Measurements from ENCODE around the gene TRAIP.
A peak's percentile ranks its signal among the peaks of the same experiment; 100 is the strongest.

TRAIP gene

DNA sequence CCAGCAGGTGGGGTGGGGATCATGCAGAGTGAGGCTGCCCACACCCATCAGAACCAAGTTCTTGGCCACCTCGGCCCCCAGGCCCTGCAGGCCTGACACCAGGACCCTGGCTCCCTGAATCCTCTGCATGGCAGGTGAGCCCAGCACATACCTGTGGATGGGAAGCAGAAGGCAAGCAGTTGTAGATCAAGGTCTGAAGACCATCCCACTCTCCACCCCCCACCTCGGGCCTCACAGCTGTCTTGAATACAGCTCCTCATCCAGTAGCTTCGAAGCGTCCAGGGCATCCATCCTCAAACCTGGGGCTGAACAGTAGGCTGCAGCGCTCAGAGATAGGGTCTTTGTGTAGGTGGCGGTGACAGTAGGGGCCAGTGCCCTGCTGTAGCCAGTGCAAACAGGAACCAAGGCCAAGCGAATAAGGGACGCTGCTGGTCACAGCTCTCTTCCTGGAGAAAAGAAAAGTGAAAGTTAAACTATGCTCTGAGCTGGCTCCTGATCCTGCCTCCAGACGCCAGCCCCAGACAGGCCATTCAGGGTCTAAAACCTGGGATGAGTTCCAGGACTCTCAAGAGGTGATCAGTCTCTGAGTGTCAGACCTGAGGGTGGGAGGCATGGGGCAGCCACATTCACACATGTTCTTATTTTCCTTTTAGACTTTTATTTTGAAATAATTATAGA lies 42.7 kb downstream of the TRAIP start, which contains the start of gene UBA7:
TSS of gene UBA7 (minus strand) at position 457 of the 678 bp plus-strand sequence. CDS start at position 291, 166 bp downstream.
- DNase-seq: peak; percentile 93

DNA sequence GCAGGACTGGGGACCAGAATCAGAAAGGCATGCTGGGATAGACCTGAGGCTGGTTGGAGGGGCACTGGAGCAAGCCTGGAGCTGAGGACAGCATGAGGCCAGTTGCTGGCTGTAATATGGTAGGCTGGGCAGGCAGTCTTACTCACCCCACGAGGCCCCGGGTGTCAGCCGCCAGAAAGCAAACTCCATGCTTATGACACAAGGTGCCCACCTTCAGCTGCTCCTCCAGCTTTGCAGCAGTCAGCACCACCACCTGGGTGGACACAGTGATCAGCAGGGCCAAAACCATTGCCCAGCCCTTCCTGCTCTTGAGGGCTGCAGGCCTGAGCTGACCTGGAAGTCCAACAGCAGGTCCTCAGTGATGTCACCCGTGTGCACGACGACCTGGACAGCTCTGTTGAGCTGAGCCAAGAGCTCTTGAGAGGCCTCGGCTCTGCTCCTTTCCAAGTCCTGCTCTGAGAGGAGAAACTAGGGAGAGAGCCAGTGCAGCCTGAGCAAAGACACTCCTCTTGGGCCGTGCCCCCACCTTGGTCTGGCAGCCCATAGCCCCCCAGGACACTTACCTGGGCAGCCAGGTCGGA lies 43.4 kb downstream of the TRAIP start:
- no peak for DNase-seq

- peak; percentile 45 for DNase-seq
Observed at GRCh38 chr3:49807431-49808114, 48.8 kb downstream of the TRAIP start.

- DNase-seq: no peak
Observed at GRCh38 chr3:49806850-49807249, 49.5 kb downstream of the TRAIP start.

DNA sequence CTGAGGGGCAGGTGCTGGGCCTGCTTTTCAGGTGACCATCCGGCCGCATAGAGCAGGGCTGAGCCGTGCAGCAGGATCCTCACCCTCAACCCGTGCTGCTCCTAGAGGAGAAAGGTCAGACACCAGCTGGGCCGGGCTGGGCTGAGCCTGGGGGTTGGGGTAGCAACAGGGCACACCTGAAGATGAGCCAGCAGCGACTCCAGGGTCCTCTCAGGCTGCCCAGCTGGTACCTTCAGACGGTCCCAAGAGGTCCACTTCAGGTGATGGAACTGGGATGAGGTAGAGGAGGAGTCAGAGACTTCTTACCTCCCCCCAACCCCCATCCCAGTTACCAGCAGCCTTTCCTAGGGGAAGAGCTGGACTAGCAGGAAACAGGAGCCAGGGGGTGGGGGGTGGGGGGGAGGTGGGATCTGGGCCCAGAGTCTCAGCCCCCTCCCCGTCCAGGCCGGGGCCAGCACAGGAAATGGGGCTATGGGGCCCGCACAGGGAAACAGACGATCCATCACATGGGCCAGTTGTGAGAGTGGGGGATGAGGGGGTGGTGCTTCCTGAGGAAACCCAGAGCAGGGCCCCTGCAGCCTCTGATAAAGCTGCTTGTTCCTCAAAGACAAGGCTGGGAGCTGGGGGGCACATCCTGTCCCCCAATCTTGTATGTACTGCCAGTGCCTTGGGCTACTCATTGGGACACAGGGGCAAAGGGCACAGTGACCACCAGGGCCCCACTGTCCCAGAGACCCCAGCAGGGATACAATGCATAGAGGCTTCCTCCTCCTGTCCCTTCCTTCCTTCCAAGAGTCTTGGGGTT lies 50.3 kb downstream of the TRAIP start:
- peak; percentile 88 for DNase-seq

- DNase-seq: peak; percentile 98
Observed at GRCh38 chr3:49805367-49805782, 51.0 kb downstream of the TRAIP start.

GRCh38 chr3:49804141-49805041 lies 52.0 kb downstream of the TRAIP start:
- no peak for DNase-seq

- peak; percentile 60 for DNase-seq
Observed at GRCh38 chr3:49803465-49804140, 52.8 kb downstream of the TRAIP start.

DNA sequence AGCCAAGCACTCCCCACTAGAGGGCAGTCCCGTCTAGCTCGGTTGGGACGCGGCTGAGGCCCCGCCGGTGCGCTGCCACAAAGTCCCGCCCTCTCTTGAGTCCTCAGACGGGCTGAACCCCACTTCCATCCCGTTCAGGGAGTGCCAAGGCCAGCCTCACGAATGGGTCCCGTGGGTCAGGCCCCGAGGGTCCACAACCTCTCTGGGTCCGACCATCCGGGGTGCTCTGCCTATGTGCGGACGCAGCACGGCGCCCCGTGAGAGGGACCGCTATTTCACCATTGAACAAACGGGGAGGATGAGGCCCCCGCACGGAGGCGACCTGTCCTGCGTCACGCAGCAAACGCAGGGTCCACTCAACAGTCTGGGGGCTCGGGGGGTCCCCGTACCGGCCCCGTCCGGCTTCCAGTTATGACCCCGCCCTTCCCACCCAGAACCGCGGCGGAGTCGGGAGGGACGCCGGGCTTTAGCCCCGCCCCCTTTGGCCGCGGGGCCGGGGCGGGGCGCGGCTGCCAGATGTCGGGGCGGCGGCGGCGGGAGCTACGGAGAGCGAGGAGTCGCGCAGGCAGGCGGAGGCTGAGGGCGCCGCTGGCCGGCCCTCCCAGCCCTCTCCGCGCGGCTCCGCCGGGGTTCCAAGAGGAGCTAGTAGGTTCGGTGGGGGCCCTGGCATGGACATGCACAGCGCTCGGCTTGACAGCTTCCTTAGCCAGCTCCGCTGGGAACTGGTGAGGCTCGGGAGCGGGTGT lies 53.5 kb downstream of the TRAIP start, which contains the start of gene INKA1:
TSS of gene INKA1 (plus strand) at position 543 of the 746 bp plus-strand sequence. CDS start at position 675, 132 bp downstream.
- DNase-seq: peak; percentile 79

DNA sequence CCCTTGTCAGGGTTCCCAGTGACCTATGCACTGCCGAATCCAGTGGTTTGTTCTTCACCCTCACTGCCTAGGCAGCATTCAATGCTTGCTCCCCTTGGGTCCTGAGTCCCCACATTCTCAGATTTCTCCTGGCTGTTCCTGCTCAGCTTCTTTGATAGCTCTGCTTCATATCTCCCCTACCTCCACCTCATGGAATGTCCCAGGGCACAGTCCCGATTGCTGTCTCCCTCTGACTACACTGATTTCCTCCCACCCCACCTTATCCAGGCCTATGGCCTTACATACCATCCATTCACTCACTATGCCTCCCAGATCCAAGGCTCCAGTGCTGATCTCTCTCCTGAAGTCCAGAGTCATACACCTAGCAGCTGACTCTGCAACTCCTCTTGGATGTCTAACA lies 55.2 kb downstream of the TRAIP start:
- no peak for DNase-seq

DNA sequence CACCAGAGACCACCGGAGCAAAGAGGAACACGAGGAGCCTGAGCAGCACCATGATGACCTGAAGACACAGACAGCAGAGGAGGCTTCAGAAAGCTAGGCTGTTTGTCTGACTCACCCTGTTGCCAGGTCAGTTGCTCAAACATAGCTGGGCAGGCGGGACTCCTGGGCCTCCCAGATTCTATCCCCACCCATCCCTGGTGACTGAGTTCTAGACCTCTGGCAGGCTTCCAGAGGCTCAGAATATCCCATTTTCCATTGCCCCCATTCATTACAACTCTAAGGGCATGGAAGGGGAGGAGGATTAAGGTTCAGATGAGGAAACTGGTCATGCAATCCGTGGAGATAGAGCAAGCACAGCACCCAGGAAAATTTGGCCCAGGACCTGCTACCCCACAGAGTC lies 56.6 kb downstream of the TRAIP start, which contains the start of gene CDHR4:
TSS of gene CDHR4 (minus strand) at position 113 of the 400 bp plus-strand sequence. CDS start at position 52, 61 bp downstream.
- peak; percentile 44 for DNase-seq

GRCh38 chr3:49799105-49799504 lies 57.3 kb downstream of the TRAIP start:
- no peak for DNase-seq

GRCh38 chr3:49794926-49795905 lies 61.1 kb downstream of the TRAIP start:
- no peak for DNase-seq

DNA sequence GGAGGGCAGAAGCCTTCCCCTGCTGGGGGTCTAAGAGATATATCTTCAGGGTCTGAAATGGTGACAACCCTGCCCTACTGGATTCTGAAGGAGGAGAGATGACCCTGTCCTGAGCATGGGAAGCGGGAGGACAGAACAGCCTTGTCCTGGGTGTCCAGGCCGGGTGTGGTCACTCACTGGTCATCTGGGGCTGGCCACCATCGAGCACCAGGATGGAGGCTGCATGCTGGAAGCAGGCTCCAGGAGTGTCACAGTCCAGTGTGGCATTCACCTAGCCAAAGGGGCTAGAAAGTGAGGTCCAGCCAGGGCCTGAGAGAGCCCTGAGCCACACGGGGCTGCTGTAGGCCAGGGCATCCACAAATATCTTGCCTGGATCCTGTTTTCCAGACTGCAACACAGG lies 61.9 kb downstream of the TRAIP start:
- no peak for DNase-seq

DNA sequence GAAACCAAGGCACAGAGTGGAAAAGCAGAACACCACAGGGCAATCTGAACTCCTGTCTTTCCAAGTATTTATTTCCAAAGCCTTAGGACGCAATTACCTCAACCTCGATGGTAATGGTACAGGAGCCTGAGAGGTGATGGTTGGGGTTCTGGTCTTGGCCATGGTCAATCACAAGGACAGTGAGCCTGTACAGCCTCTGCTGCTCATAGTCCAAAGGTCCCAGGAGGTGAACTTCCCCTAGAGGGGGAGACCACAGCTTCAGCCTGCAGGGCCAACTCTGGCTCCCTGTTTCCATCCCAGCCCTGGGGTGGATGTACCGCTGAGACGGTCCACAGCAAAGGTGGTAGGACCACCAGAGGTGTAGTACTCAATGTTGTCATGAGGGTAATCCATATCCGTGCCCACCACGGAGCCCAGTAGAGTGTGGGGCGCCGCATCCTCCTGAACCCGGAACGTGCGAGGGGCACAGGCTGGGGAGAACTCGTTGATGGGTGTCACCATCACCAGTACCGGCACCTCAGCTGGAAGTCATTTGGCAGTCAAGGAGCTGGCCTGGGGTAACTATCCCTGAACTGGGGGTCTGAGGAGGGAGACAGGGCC lies 62.8 kb downstream of the TRAIP start:
- DNase-seq: no peak

DNA sequence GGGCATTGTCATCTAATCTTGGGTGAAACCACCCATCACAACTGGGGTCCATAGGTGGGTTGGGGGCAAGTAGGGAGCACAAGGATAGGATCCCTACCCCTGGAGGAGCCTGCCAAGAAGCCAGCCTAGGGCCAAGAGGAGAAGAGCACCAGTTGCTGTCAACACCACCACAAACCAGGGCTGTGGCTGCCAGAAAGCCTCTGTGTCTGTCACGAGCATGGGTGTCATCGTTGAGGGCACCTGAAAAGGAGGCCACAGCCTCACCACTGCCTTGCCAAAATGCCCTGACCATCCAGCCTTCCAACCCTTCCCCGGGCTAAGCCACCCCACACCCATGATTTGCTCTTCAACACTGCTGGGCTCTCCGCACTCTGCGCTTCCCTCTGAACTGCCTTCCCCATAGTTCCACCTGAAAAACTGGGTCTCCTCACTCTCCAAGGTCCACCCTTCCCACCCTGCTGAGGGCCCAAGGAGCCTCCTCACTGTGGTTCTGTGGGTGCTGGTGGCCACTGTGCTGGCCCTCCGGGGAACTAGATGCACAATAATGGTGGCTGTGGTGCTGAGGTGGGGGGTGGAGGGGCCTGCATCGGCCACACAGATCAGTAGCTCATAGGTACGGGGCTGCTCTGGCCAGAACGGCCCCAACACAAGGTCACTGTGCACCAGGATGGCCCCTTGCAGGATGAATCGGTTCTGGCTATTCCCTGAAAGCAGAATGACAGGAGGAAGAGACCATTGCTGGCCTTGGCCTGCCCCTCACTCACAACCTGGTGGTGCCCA lies 63.8 kb downstream of the TRAIP start:
- DNase-seq: no peak

DNA sequence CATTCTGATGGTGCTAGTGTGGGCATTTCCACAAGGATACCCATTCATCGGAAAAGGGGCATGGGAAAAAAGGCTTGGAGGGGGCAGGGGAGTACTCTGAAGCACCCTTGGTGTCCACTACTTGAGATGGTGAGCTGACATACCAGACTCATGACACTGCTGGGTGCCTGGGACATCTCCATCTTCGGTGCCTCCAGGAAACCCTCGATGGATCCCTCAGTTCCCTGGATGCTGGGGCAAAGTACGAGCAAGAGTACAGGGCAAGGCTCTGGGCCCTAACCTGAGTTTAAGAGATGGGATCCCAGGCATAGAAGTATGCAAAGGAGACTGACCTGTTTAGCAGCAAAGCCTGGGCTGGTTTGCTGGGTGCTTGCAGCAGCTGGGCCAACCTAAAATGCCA lies 64.8 kb downstream of the TRAIP start:
- no peak for DNase-seq
